Measurements from ENCODE around the gene RPP21.

RPP21 gene

GRCh38 chr6:30380464-30380863 is 35.5 kb downstream of the RPP21 start:
- no peak for DNase-seq (ENCODE audit: low spot score)

- DNase-seq (ENCODE audit: low spot score), result no peak
Measured at GRCh38 chr6:30386166-30386565, 41.2 kb downstream of the RPP21 start.

- no peak for DNase-seq (ENCODE audit: low spot score)
Measured at GRCh38 chr6:30391240-30391639, 46.3 kb downstream of the RPP21 start.

GRCh38 chr6:30394139-30394538 is 49.2 kb downstream of the RPP21 start:
- no peak for DNase-seq (ENCODE audit: low spot score)

Data from ecto neural progenitor cell (in vitro differentiated cells).